Activated naive CD8-positive, alpha-beta T cell treated with anti-CD3 and anti-CD28 coated beads, Interleukin-2, amount 10 ng/mL, durations not matched to agents 7 days and 5 days (primary cell): ENCODE data around the gene PPM1H. TPM values are rescaled to one million over a fixed set of nuclear protein-coding genes. Genes with fewer than 3 reads are reported as not detected.
"Not testable (repeated sequence)": the region's sequence is repeated elsewhere in the genome, so short reads cannot be mapped to it uniquely, and the experiment has no call there.

Source experiments
- ATAC-seq: fragments of 150-1000 bp; cut with Tn5 transposase; one replicate; pipeline ENCODE4 v1.10.0; 2021; ENCODE audit warnings: low read depth, moderate library complexity
- POLR2A ChIA-PET: fragments of 350-600 bp; sonication (Branson Sonifier 250); formaldehyde crosslinking; loops from one replicate; lab custom pipeline; 2021; ENCODE audit warnings: antibody characterized with exemption; lab: Charles Lee
- DNase-seq: peaks from one replicate; pipeline ENCODE4 v3.0.0; 2021
- H3K27ac Mint-ChIP-seq: one replicate; pipeline ENCODE4 v1.8.0; 2022; ENCODE audit warnings: mild to moderate bottlenecking, mixed read lengths
- H3K27me3 Mint-ChIP-seq: one replicate; pipeline ENCODE4 v1.8.0; 2022; ENCODE audit warnings: mild to moderate bottlenecking, moderate library complexity, mixed read lengths
- H3K36me3 Mint-ChIP-seq: one replicate; pipeline ENCODE4 v1.8.0; 2021; ENCODE audit warnings: mild to moderate bottlenecking, mixed read lengths
- H3K4me1 Mint-ChIP-seq: one replicate; pipeline ENCODE4 v1.8.0; 2021; ENCODE audit warnings: mixed read lengths
- H3K4me3 Mint-ChIP-seq: one replicate; pipeline ENCODE4 v1.8.0; 2022; ENCODE audit warnings: mild to moderate bottlenecking, moderate library complexity, mixed read lengths
- H3K9me3 Mint-ChIP-seq: one replicate; pipeline ENCODE4 v1.8.0; 2021; ENCODE audit warnings: mixed read lengths
- total RNA-seq, 2 experiments: library from RNA; stranded (reverse); gene quantifications; one replicate each; pipeline ENCODE4 v1.2.3, GENCODE V29; 2021

Gene PPM1H
- total RNA-seq, 2 experiments from 2014 or later, result 0.06 TPM; not detected in 1

GRCh38 chr12:62737615-62738014 is 197.3 kb downstream of the PPM1H start:
- ATAC-seq (no peak), DNase-seq (no peak)
- H3K4me3 Mint-ChIP-seq, result no peak overlapping the region
- H3K27ac Mint-ChIP-seq, result no peak overlapping the region
- no peaks in the 10 kb centered on the region for H3K36me3 Mint-ChIP-seq
- no peaks in the 10 kb centered on the region for H3K9me3 Mint-ChIP-seq
- H3K4me1 Mint-ChIP-seq, result peaks cover 15% of the 10 kb centered on the region
- peaks cover 3% of the 10 kb centered on the region for H3K27me3 Mint-ChIP-seq
- POLR2A ChIA-PET, result no interaction called here

GRCh38 chr12:62737188-62737587 is 197.8 kb downstream of the PPM1H start:
- H3K27ac Mint-ChIP-seq, result no peak overlapping the region
- ATAC-seq (no peak), DNase-seq (no peak)
- no peak overlapping the region for H3K4me3 Mint-ChIP-seq
- POLR2A ChIA-PET, result no interaction called here
- peaks cover 15% of the 10 kb centered on the region for H3K4me1 Mint-ChIP-seq
- H3K9me3 Mint-ChIP-seq, result no peaks in the 10 kb centered on the region
- H3K27me3 Mint-ChIP-seq, result peaks cover 3% of the 10 kb centered on the region
- H3K36me3 Mint-ChIP-seq, result no peaks in the 10 kb centered on the region

GRCh38 chr12:62736596-62736995 is 198.4 kb downstream of the PPM1H start:
- POLR2A ChIA-PET, result no interaction called here
- Mint-ChIP-seq H3K27me3 (peaks cover 2% of the 10 kb centered on the region), H3K36me3 (no peaks in the 10 kb centered on the region), H3K4me1 (peaks cover 19% of the 10 kb centered on the region), H3K27ac (no peak overlapping the region), H3K9me3 (no peaks in the 10 kb centered on the region), H3K4me3 (no peak overlapping the region)
- DNase-seq (no peak), ATAC-seq (no peak)

- POLR2A ChIA-PET, result no interaction called here
- Mint-ChIP-seq H3K9me3 (no peaks in the 10 kb centered on the region), H3K27me3 (peaks cover 3% of the 10 kb centered on the region), H3K4me3 (no peak overlapping the region), H3K36me3 (no peaks in the 10 kb centered on the region), H3K27ac (no peak overlapping the region), H3K4me1 (peaks cover 19% of the 10 kb centered on the region)
- no peak for ATAC-seq
- no peak for DNase-seq
Observed at GRCh38 chr12:62732861-62733427, 202.0 kb downstream of the PPM1H start.

GRCh38 chr12:62731055-62731820 is 203.7 kb downstream of the PPM1H start:
- DNase-seq, result no peak

GRCh38 chr12:62730649-62731048 is 204.3 kb downstream of the PPM1H start:
- H3K27me3 Mint-ChIP-seq, result peaks cover 7% of the 10 kb centered on the region
- POLR2A ChIA-PET, result interaction anchor here (0.6 kb wide), 1 partner anchor 78 kb away, joined by 3 read pairs; no protein-coding TSS in a partner anchor
- H3K9me3 Mint-ChIP-seq, result no peaks in the 10 kb centered on the region
- H3K27ac Mint-ChIP-seq, result no peak overlapping the region
- no peaks in the 10 kb centered on the region for H3K36me3 Mint-ChIP-seq
- ATAC-seq (no peak), DNase-seq (no peak)
- H3K4me1 Mint-ChIP-seq, result peaks cover 17% of the 10 kb centered on the region
- no peak overlapping the region for H3K4me3 Mint-ChIP-seq

More at GRCh38 chr12:62731055-62731820, 203.7 kb downstream of the PPM1H start:
- peaks cover 3% of the 10 kb centered on the region for H3K27me3 Mint-ChIP-seq
- ATAC-seq, result no peak
- no peaks in the 10 kb centered on the region for H3K9me3 Mint-ChIP-seq
- H3K27ac Mint-ChIP-seq, result no peak overlapping the region
- no peak overlapping the region for H3K4me3 Mint-ChIP-seq
- POLR2A ChIA-PET, result interaction anchor here (0.6 kb wide), 1 partner anchor 79 kb away, joined by 3 read pairs; no protein-coding TSS in a partner anchor
- H3K4me1 Mint-ChIP-seq, result peaks cover 19% of the 10 kb centered on the region
- H3K36me3 Mint-ChIP-seq, result no peaks in the 10 kb centered on the region

GRCh38 chr12:62729579-62730544 is 205.1 kb downstream of the PPM1H start:
- H3K36me3 Mint-ChIP-seq, H3K27ac Mint-ChIP-seq, ATAC-seq: not testable (repeated sequence)

GRCh38 chr12:62728741-62729140 is 206.2 kb downstream of the PPM1H start:
- DNase-seq (no peak), ATAC-seq (no peak)
- POLR2A ChIA-PET, result no interaction called here
- no peak overlapping the region for H3K27ac Mint-ChIP-seq
- no peak overlapping the region for H3K4me3 Mint-ChIP-seq
- peaks cover 10% of the 10 kb centered on the region for H3K4me1 Mint-ChIP-seq
- no peaks in the 10 kb centered on the region for H3K9me3 Mint-ChIP-seq
- peaks cover 9% of the 10 kb centered on the region for H3K27me3 Mint-ChIP-seq
- no peaks in the 10 kb centered on the region for H3K36me3 Mint-ChIP-seq

More at GRCh38 chr12:62729579-62730544, 205.1 kb downstream of the PPM1H start:
- H3K27me3 Mint-ChIP-seq, H3K4me3 Mint-ChIP-seq, DNase-seq, POLR2A ChIA-PET, H3K9me3 Mint-ChIP-seq: not testable (repeated sequence)
- peaks cover 14% of the 10 kb centered on the region for H3K4me1 Mint-ChIP-seq

- H3K4me1 Mint-ChIP-seq, result peaks cover 3% of the 10 kb centered on the region
- no peak for DNase-seq
Observed at GRCh38 chr12:62726471-62726980, 208.4 kb downstream of the PPM1H start.

GRCh38 chr12:62725781-62726180 is 209.2 kb downstream of the PPM1H start:
- POLR2A ChIA-PET, result no interaction called here
- no peaks in the 10 kb centered on the region for H3K36me3 Mint-ChIP-seq
- ATAC-seq, result no peak
- peaks cover 11% of the 10 kb centered on the region for H3K27me3 Mint-ChIP-seq
- H3K27ac Mint-ChIP-seq, result no peak overlapping the region
- peaks cover 3% of the 10 kb centered on the region for H3K4me1 Mint-ChIP-seq
- H3K4me3 Mint-ChIP-seq, result no peak overlapping the region
- no peaks in the 10 kb centered on the region for H3K9me3 Mint-ChIP-seq
- no peak for DNase-seq

More at GRCh38 chr12:62726471-62726980, 208.4 kb downstream of the PPM1H start:
- POLR2A ChIA-PET, result no interaction called here
- Mint-ChIP-seq H3K9me3 (no peaks in the 10 kb centered on the region), H3K36me3 (no peaks in the 10 kb centered on the region), H3K27ac (no peak overlapping the region), H3K4me3 (no peak overlapping the region), H3K27me3 (peaks cover 11% of the 10 kb centered on the region)
- no peak for ATAC-seq

- POLR2A ChIA-PET, result no interaction called here
- Mint-ChIP-seq H3K27ac (no peak overlapping the region), H3K9me3 (no peaks in the 10 kb centered on the region)
Observed at GRCh38 chr12:62724947-62725451, 210.0 kb downstream of the PPM1H start.

GRCh38 chr12:62724285-62724684 is 210.7 kb downstream of the PPM1H start:
- H3K4me3 Mint-ChIP-seq, result no peak overlapping the region
- H3K9me3 Mint-ChIP-seq, result no peaks in the 10 kb centered on the region
- POLR2A ChIA-PET, result no interaction called here
- ATAC-seq, result no peak
- no peak overlapping the region for H3K27ac Mint-ChIP-seq
- peaks cover 3% of the 10 kb centered on the region for H3K4me1 Mint-ChIP-seq
- peaks cover 11% of the 10 kb centered on the region for H3K27me3 Mint-ChIP-seq
- DNase-seq, result no peak
- H3K36me3 Mint-ChIP-seq, result no peaks in the 10 kb centered on the region

More at GRCh38 chr12:62724947-62725451, 210.0 kb downstream of the PPM1H start:
- DNase-seq, result no peak
- peaks cover 3% of the 10 kb centered on the region for H3K4me1 Mint-ChIP-seq
- no peak for ATAC-seq
- H3K4me3 Mint-ChIP-seq, result no peak overlapping the region
- peaks cover 11% of the 10 kb centered on the region for H3K27me3 Mint-ChIP-seq
- H3K36me3 Mint-ChIP-seq, result no peaks in the 10 kb centered on the region
